ENCODE measurements around the gene SLC4A1AP. TPM values are rescaled to one million over a fixed set of nuclear protein-coding genes. Genes with fewer than 3 reads are reported as not detected.

SLC4A1AP gene
- total and polyA plus RNA-seq, 2 experiments from 2014 or later, result 24.3 to 29.2 TPM

DNA sequence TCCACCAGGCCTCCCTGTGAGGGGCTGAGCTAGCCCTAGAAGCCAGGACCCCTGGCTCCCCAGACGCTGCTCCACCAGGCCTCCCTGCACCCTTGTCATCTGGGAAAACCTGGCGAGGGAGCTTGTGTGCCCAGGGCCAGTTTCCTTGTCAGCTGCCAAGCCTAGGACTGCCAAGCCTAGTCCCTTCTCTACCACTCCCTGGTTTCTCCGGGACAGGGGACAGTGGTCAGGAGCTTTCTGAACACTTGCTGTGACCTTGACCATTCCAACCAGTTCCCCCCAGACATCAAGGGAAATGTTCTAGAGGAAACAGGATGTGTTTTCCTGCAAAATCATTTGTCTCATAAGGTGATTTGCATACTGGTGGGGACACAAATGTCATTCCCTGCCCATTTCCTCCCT lies 66.6 kb downstream of the SLC4A1AP start:
- H3K9me2 ChIP-seq (ENCODE audit: insufficient read depth), result no peaks in the 10 kb centered on the region
- no peak overlapping the region for H3K4me2 ChIP-seq
- peaks cover 14% of the 10 kb centered on the region for H3K4me1 ChIP-seq (ENCODE audit: insufficient read depth)
- no peaks in the 10 kb centered on the region for H3F3A ChIP-seq (replicated peaks; ENCODE audit: low read depth)
- no peaks in the 10 kb centered on the region for H4K20me1 ChIP-seq (replicated peaks; ENCODE audit: insufficient read depth)
- H3K4me3 ChIP-seq, result no peak overlapping the region
- Mint-ChIP-seq H3K27ac (no peak overlapping the region), H3K27me3 (ENCODE audit: insufficient read depth, low read depth, poor library complexity) (peaks cover 4% of the 10 kb centered on the region), H3K36me3 (ENCODE audit: low read depth) (no peaks in the 10 kb centered on the region), H3K9me3 (no peaks in the 10 kb centered on the region), H3K4me1 (peaks cover 16% of the 10 kb centered on the region), H3K4me3 (no peak overlapping the region)
- H3K36me3 ChIP-seq (ENCODE audit: insufficient read depth), result no peaks in the 10 kb centered on the region
- ATAC-seq (no peak), DNase-seq (ENCODE audit: low spot score) (no peak)
- H2AFZ ChIP-seq, result peak overlapping the region; percentile 38; the same call in 1 of the 2 replicates
- no peaks in the 10 kb centered on the region for H3K79me2 ChIP-seq (replicated peaks; ENCODE audit: insufficient read depth)
- H3K27ac ChIP-seq (ENCODE audit: low read depth), result no peak overlapping the region
- TF ChIP-seq EZH2 (IDR thresholded peaks at IDR 0.05; ENCODE audit: low read depth, unreplicated experiment) (no peak), POLR2AphosphoS5 (IDR thresholded peaks at IDR 0.05; ENCODE audit: low read depth) (no peak), CREB1 (CRISPR knock-in tag; IDR thresholded peaks at IDR 0.05; ENCODE audit: low read depth) (no peak), ZNF114 (CRISPR knock-in tag; IDR thresholded peaks at IDR 0.05) (no peak), STAT1 (IDR thresholded peaks at IDR 0.05; ENCODE audit: unreplicated experiment) (no peak), JUNB (IDR thresholded peaks at IDR 0.05; ENCODE audit: unreplicated experiment) (no peak), ZNF331 (CRISPR knock-in tag; IDR thresholded peaks at IDR 0.05; ENCODE audit: low read depth) (no peak), NANOG (IDR thresholded peaks at IDR 0.05; ENCODE audit: borderline replicate concordance) (no peak)
- TF ChIP-seq, protein P1, sequence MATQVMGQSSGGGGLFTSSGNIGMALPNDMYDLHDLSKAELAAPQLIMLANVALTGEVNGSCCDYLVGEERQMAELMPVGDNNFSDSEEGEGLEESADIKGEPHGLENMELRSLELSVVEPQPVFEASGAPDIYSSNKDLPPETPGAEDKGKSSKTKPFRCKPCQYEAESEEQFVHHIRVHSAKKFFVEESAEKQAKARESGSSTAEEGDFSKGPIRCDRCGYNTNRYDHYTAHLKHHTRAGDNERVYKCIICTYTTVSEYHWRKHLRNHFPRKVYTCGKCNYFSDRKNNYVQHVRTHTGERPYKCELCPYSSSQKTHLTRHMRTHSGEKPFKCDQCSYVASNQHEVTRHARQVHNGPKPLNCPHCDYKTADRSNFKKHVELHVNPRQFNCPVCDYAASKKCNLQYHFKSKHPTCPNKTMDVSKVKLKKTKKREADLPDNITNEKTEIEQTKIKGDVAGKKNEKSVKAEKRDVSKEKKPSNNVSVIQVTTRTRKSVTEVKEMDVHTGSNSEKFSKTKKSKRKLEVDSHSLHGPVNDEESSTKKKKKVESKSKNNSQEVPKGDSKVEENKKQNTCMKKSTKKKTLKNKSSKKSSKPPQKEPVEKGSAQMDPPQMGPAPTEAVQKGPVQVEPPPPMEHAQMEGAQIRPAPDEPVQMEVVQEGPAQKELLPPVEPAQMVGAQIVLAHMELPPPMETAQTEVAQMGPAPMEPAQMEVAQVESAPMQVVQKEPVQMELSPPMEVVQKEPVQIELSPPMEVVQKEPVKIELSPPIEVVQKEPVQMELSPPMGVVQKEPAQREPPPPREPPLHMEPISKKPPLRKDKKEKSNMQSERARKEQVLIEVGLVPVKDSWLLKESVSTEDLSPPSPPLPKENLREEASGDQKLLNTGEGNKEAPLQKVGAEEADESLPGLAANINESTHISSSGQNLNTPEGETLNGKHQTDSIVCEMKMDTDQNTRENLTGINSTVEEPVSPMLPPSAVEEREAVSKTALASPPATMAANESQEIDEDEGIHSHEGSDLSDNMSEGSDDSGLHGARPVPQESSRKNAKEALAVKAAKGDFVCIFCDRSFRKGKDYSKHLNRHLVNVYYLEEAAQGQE (IDR thresholded peaks at IDR 0.05; ENCODE audit: unreplicated experiment), result no peak
- TF ChIP-seq, protein P2, sequence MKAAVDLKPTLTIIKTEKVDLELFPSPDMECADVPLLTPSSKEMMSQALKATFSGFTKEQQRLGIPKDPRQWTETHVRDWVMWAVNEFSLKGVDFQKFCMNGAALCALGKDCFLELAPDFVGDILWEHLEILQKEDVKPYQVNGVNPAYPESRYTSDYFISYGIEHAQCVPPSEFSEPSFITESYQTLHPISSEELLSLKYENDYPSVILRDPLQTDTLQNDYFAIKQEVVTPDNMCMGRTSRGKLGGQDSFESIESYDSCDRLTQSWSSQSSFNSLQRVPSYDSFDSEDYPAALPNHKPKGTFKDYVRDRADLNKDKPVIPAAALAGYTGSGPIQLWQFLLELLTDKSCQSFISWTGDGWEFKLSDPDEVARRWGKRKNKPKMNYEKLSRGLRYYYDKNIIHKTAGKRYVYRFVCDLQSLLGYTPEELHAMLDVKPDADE (IDR thresholded peaks at IDR 0.05), result no peak
- TF ChIP-seq, protein P3, sequence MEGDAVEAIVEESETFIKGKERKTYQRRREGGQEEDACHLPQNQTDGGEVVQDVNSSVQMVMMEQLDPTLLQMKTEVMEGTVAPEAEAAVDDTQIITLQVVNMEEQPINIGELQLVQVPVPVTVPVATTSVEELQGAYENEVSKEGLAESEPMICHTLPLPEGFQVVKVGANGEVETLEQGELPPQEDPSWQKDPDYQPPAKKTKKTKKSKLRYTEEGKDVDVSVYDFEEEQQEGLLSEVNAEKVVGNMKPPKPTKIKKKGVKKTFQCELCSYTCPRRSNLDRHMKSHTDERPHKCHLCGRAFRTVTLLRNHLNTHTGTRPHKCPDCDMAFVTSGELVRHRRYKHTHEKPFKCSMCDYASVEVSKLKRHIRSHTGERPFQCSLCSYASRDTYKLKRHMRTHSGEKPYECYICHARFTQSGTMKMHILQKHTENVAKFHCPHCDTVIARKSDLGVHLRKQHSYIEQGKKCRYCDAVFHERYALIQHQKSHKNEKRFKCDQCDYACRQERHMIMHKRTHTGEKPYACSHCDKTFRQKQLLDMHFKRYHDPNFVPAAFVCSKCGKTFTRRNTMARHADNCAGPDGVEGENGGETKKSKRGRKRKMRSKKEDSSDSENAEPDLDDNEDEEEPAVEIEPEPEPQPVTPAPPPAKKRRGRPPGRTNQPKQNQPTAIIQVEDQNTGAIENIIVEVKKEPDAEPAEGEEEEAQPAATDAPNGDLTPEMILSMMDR (conservative IDR thresholded peaks at IDR 0.05; ENCODE audit: low read depth in 2 of 2), result no peak
- H3K27me3 ChIP-seq (ENCODE audit: insufficient read depth), result no peaks in the 10 kb centered on the region

Measured in GM23338 (cell line).